MCF 10A (cell line): ENCODE data around the gene B4GALT7. TPM values are rescaled to one million over a fixed set of nuclear protein-coding genes. Genes with fewer than 3 reads are reported as not detected.

Source experiments
- BruUV-seq: library from RNA; stranded (reverse); fragments of 400-500 nt; replicated peaks from 2 replicates; lab custom pipeline; 2021; lab: Mats Ljungman, UMichigan
- CTCF ChIA-PET: fragments of 300-600 bp; sonication (Branson Sonifier 250); formaldehyde crosslinking; extraction: SDS; loops from one replicate; lab custom pipeline; 2021; ENCODE audit warnings: antibody characterized with exemption, inconsistent platforms; lab: Yijun Ruan, JAX
- POLR2A ChIA-PET: fragments of 300-600, 350-650 bp; sonication (Branson Sonifier 250); formaldehyde crosslinking; extraction: SDS; loops from one replicate; lab custom pipeline; 2020; ENCODE audit warnings: antibody characterized with exemption, inconsistent platforms; lab: Yijun Ruan, JAX
- DNase-seq: peaks from one replicate; pipeline ENCODE4 v3.0.0-alpha.2; 2018; ENCODE audit not compliant: unreplicated experiment
- H3K27ac Mint-ChIP-seq: one replicate; pipeline ENCODE4 v1.8.0; 2022; ENCODE audit warnings: mild to moderate bottlenecking, low read depth, mixed read lengths; ENCODE audit not compliant: unreplicated experiment
- H3K27me3 Mint-ChIP-seq: one replicate; pipeline ENCODE4 v1.8.0; 2022; ENCODE audit warnings: mixed read lengths; ENCODE audit not compliant: insufficient read depth, unreplicated experiment
- H3K36me3 Mint-ChIP-seq: one replicate; pipeline ENCODE4 v1.8.0; 2022; ENCODE audit warnings: mild to moderate bottlenecking, moderate library complexity, mixed read lengths; ENCODE audit not compliant: insufficient read depth, unreplicated experiment
- H3K4me1 Mint-ChIP-seq: one replicate; pipeline ENCODE4 v1.8.0; 2022; ENCODE audit warnings: mixed read lengths; ENCODE audit not compliant: insufficient read depth, unreplicated experiment
- H3K4me3 Mint-ChIP-seq: one replicate; pipeline ENCODE4 v1.8.0; 2022; ENCODE audit warnings: mild to moderate bottlenecking, moderate library complexity, mixed read lengths; ENCODE audit not compliant: unreplicated experiment
- H3K9me3 Mint-ChIP-seq: one replicate; pipeline ENCODE4 v1.8.0; 2022; ENCODE audit warnings: mixed read lengths; ENCODE audit not compliant: unreplicated experiment
- intact Hi-C: fragments of 100-400 bp; cut with micrococcal nuclease; formaldehyde crosslinking; loops from 2 replicates; pipeline ENCODE4 v1.14.1; 2022
- total RNA-seq: library from RNA; stranded (reverse); gene quantifications from 2 replicates; pipeline ENCODE4 v1.2.3, GENCODE V29; 2022
- TF ChIP-seq, protein P1 (sequence below): fragments of 200-600 bp; IDR thresholded peaks from one replicate; pipeline ENCODE4 v1.8.0; 2022; ENCODE audit warnings: antibody characterized with exemption, mild to moderate bottlenecking; ENCODE audit not compliant: unreplicated experiment

The B4GALT7 gene
- total RNA-seq, 1 experiment from 2014 or later, result 38.8 TPM

- Mint-ChIP-seq H3K4me1 (peaks cover 7% of the 10 kb centered on the region), H3K36me3 (peaks cover 48% of the 10 kb centered on the region)
- POLR2A ChIA-PET, result interaction anchor here (0.9 to 2.7 kb wide), 10 partner anchors 7 to 189 kb away, joined by 3 to 55 read pairs (median 6); partner anchors contain the start of genes B4GALT7 and DDX41
These were observed 7.0 kb upstream of the B4GALT7 start for GRCh38 chr5:177592905-177593304.

DNA sequence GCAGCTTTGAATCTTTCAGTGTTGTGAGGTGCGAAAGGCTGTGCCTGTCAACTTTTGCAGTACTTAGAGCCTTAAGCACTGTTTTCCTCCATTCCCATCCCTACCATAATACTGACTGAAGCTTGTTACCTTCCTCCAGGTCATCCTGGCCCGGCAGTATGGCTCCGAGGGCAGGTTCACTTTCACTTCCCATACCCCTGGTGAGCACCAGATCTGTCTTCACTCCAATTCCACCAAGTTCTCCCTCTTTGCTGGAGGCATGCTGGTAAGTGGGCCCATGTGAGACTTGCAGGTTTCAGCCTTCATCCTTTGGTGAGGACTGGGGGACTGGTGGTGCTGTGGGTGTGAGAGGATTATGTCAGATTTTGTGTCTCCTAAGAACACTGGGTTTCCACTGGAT is 6.4 kb upstream of the B4GALT7 start:
- intact Hi-C loops, result loop anchor here (5.0 kb wide), 2 partner anchors 46 to 91 kb away; no protein-coding TSS in a partner anchor
- peaks cover 48% of the 10 kb centered on the region for H3K36me3 Mint-ChIP-seq
- no peak for DNase-seq
- peaks cover 11% of the 10 kb centered on the region for H3K4me1 Mint-ChIP-seq
- POLR2A ChIA-PET, result interaction anchor here (1.6 to 2.7 kb wide), 3 partner anchors 14 to 48 kb away, joined by 5 to 55 read pairs (median 24); no protein-coding TSS in a partner anchor
- peak overlapping the region; percentile 85 for H3K4me3 Mint-ChIP-seq
- peak overlapping the region; percentile 16 for H3K27ac Mint-ChIP-seq
- CTCF ChIA-PET, result interaction anchor here (0.6 to 2.5 kb wide), 3 partner anchors 14 to 745 kb away, joined by 3 to 9 read pairs (median 4); no protein-coding TSS in a partner anchor
- TF ChIP-seq, protein P1, sequence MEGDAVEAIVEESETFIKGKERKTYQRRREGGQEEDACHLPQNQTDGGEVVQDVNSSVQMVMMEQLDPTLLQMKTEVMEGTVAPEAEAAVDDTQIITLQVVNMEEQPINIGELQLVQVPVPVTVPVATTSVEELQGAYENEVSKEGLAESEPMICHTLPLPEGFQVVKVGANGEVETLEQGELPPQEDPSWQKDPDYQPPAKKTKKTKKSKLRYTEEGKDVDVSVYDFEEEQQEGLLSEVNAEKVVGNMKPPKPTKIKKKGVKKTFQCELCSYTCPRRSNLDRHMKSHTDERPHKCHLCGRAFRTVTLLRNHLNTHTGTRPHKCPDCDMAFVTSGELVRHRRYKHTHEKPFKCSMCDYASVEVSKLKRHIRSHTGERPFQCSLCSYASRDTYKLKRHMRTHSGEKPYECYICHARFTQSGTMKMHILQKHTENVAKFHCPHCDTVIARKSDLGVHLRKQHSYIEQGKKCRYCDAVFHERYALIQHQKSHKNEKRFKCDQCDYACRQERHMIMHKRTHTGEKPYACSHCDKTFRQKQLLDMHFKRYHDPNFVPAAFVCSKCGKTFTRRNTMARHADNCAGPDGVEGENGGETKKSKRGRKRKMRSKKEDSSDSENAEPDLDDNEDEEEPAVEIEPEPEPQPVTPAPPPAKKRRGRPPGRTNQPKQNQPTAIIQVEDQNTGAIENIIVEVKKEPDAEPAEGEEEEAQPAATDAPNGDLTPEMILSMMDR, result no peak
- peaks cover 30% of the 10 kb centered on the region for H3K27me3 Mint-ChIP-seq
- H3K9me3 Mint-ChIP-seq, result no peaks in the 10 kb centered on the region
- no TSS peak for BruUV-seq

More at GRCh38 chr5:177592905-177593304, 7.0 kb upstream of the B4GALT7 start:
- Mint-ChIP-seq H3K4me3 (peak overlapping the region; percentile 85), H3K9me3 (no peaks in the 10 kb centered on the region), H3K27me3 (peaks cover 36% of the 10 kb centered on the region), H3K27ac (peak overlapping the region; percentile 96)
- TF ChIP-seq, protein P1, result no peak
- no TSS peak for BruUV-seq
- intact Hi-C loops, result loop anchor here (1.0 to 5.0 kb wide), 3 partner anchors 32 to 91 kb away; no protein-coding TSS in a partner anchor
- CTCF ChIA-PET, result interaction anchor here (0.6 to 2.5 kb wide), 9 partner anchors 8 to 745 kb away, joined by 3 to 9 read pairs (median 4); no protein-coding TSS in a partner anchor
- DNase-seq, result no peak

- intact Hi-C loops, result loop anchor here (5.0 kb wide), 2 partner anchors 47 to 92 kb away; no protein-coding TSS in a partner anchor
- TF ChIP-seq, protein P1, result no peak
- no peak for DNase-seq
- CTCF ChIA-PET, result interaction anchor here (2.5 kb wide), 1 partner anchor 13 kb away, joined by 9 read pairs; no protein-coding TSS in a partner anchor
- peaks cover 48% of the 10 kb centered on the region for H3K36me3 Mint-ChIP-seq
- BruUV-seq, result no TSS peak
- POLR2A ChIA-PET, result interaction anchor here (2.7 kb wide), 1 partner anchor 49 kb away, joined by 55 read pairs; no protein-coding TSS in a partner anchor
- H3K27ac Mint-ChIP-seq, result peak overlapping the region; percentile 16
- H3K4me1 Mint-ChIP-seq, result peaks cover 17% of the 10 kb centered on the region
- peaks cover 25% of the 10 kb centered on the region for H3K27me3 Mint-ChIP-seq
- no peaks in the 10 kb centered on the region for H3K9me3 Mint-ChIP-seq
- H3K4me3 Mint-ChIP-seq, result no peak overlapping the region
These were observed 5.9 kb upstream of the B4GALT7 start for GRCh38 chr5:177594071-177594470.

GRCh38 chr5:177595026-177595585 is 4.8 kb upstream of the B4GALT7 start:
- no peaks in the 10 kb centered on the region for H3K9me3 Mint-ChIP-seq
- DNase-seq, result no peak
- POLR2A ChIA-PET, result no interaction called here
- intact Hi-C loops, result no loop called here
- TF ChIP-seq, protein P1, result no peak
- H3K27me3 Mint-ChIP-seq, result peaks cover 14% of the 10 kb centered on the region
- H3K27ac Mint-ChIP-seq, result no peak overlapping the region
- no peak overlapping the region for H3K4me3 Mint-ChIP-seq
- H3K36me3 Mint-ChIP-seq, result peaks cover 48% of the 10 kb centered on the region
- CTCF ChIA-PET, result interaction anchor here (1.7 kb wide), 1 partner anchor 12 kb away, joined by 8 read pairs; no protein-coding TSS in a partner anchor
- BruUV-seq, result no TSS peak
- H3K4me1 Mint-ChIP-seq, result peaks cover 18% of the 10 kb centered on the region
